Spinal cord (tissue), 10 donors: ENCODE data around the gene SLC6A7. TPM values are rescaled to one million over a fixed set of nuclear protein-coding genes. Genes with fewer than 3 reads are reported as not detected.

Experiments
- DNase-seq, 6 donors: peaks; one replicate each; pipeline versions ENCODE4 v3.0.0 to v3.0.0-alpha.2; 2013 to 2015; ENCODE audit warnings: low spot score in 6 of 6, low read depth in 4 of 6
- H3K27ac ChIP-seq: one replicate; pipeline ENCODE4 v1.5.1; 2013; ENCODE audit warnings: low read depth, low read length, control low read depth
- H3K27me3 ChIP-seq: one replicate; pipeline ENCODE4 v1.6.1; 2013; ENCODE audit warnings: low read length; ENCODE audit not compliant: control insufficient read depth, insufficient read depth
- H3K36me3 ChIP-seq: one replicate; pipeline ENCODE4 v1.6.1; 2013; ENCODE audit warnings: low read length; ENCODE audit not compliant: control insufficient read depth, insufficient read depth
- H3K4me1 ChIP-seq: one replicate; pipeline ENCODE4 v1.6.1; 2013; ENCODE audit warnings: low read length; ENCODE audit not compliant: control insufficient read depth, insufficient read depth
- H3K4me3 ChIP-seq: one replicate; pipeline ENCODE4 v1.5.1; 2013; ENCODE audit warnings: low read depth, low read length, control low read depth
- H3K9me3 ChIP-seq: one replicate; pipeline ENCODE4 v1.6.1; 2013; ENCODE audit warnings: low read length; ENCODE audit not compliant: control insufficient read depth, insufficient read depth
- WGBS: methylation state at CpG from one replicate; pipeline ENCODE4 v1.1.5; 2013; ENCODE audit warnings: missing lambda C conversion rate; ENCODE audit not compliant: insufficient coverage; 5-methylcytosine and 5-hydroxymethylcytosine counted together
- polyA plus RNA-seq, 2 donors: library from polyadenylated mRNA; unstranded; fragments of 120-200 nt; gene quantifications; one replicate each; pipeline ENCODE4 v1.2.1, GENCODE V29; 2013; ENCODE audit not compliant: insufficient read length in 2 of 2
- total RNA-seq, 2 donors: library from RNA; depleted of rRNA in 1 of 2; stranded (reverse); fragments of 120-200 nt in 1 of 2; fragments of >200 nt in 1 of 2; gene quantifications; one replicate each; pipeline versions ENCODE4 v1.2.3 to v1.2.4, GENCODE V29; 2013 to 2014
- donor health status: healthy.

SLC6A7 gene
- total and polyA plus RNA-seq, 4 donors = 4.4 to 33.1 (median 17.2) TPM

GRCh38 chr5:150234576-150235499, 45.0 kb downstream of the SLC6A7 start:
- 86% methylated on average over 4 of the region's 5 CpGs for WGBS
- Histone ChIP-seq H3K9me3 (no peaks in the 10 kb centered on the region), H3K4me3 (no peak overlapping the region), H3K27ac (no peak overlapping the region), H3K4me1 (peaks cover 8% of the 10 kb centered on the region), H3K36me3 (peaks cover 34% of the 10 kb centered on the region), H3K27me3 (no peaks in the 10 kb centered on the region)
- DNase-seq = no peak

DNA sequence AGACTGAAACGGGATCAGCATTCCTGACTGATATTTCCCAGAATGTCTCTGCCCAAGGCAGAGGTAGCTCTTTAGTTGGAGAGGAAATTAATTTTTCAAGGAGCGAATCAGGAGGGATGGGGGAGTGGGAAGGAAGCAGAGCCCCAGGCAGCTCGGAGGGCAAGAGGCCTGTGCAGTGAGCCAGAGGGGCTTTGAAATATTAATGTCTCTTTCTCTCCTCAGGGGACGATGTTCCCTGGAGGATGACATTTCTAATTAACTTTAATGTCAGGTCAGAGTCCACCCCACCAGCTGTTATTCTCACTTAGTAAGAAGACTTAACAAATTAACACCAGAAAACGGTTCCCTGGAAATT, 45.6 kb downstream of the SLC6A7 start:
- Histone ChIP-seq H3K27me3 (no peaks in the 10 kb centered on the region), H3K9me3 (no peaks in the 10 kb centered on the region), H3K4me3 (no peak overlapping the region), H3K36me3 (peaks cover 33% of the 10 kb centered on the region), H3K4me1 (peaks cover 8% of the 10 kb centered on the region), H3K27ac (no peak overlapping the region)
- 61% methylated on average over 2 of the region's 5 CpGs for WGBS
- DNase-seq = peak in 1 of 6 donors; percentile 74

DNA sequence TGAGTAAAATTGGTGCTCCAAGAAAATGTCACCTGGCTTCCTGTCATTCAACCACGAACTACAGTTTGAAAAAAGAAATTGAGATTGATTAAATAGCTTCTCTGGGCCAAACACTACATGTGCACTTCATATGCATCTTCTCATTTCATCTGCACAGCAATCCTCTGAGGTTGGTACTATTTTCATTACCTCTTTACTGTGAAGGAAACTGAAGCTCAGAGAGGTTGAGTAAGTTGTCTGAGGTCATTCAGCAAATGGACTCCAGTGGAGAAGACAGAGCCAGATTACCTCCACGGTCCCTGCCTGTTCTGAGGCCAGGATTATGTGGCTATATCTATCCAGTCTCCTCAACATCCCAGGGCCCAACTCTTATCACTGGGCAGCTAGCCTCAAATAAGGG, 46.5 kb downstream of the SLC6A7 start:
- H3K27me3 ChIP-seq = no peaks in the 10 kb centered on the region
- H3K4me3 ChIP-seq = no peak overlapping the region
- DNase-seq = no peak
- peaks cover 34% of the 10 kb centered on the region for H3K36me3 ChIP-seq
- H3K27ac ChIP-seq = no peak overlapping the region
- no peaks in the 10 kb centered on the region for H3K9me3 ChIP-seq
- WGBS = 80% methylated on average over 1 of the region's 2 CpGs
- peaks cover 9% of the 10 kb centered on the region for H3K4me1 ChIP-seq

GRCh38 chr5:150236981-150237754, 47.3 kb downstream of the SLC6A7 start:
- no peak overlapping the region for H3K27ac ChIP-seq
- no peaks in the 10 kb centered on the region for H3K27me3 ChIP-seq
- peaks cover 39% of the 10 kb centered on the region for H3K36me3 ChIP-seq

DNA sequence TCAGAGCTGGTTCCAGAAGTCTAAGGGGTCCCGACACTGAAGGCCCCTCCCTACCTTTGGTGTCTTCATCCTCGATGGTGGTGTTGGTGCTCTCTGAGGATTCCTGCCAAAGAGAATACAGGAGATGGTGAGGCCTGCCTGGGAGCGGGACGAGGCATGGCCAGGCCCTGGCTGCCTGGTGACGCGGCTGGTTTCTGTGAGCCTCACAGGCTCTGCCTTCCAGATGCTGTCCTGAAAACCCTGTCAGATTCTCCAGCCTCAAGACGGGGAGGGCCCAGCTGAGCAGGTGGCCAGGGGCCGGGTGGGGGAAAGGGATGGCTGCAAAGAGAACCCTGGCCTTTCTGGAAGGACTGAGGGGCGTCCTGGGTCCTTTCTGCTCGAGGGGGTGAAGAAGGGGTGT, 48.8 kb downstream of the SLC6A7 start:
- Histone ChIP-seq H3K27ac (no peak overlapping the region), H3K27me3 (no peaks in the 10 kb centered on the region), H3K4me3 (no peak overlapping the region), H3K36me3 (peaks cover 32% of the 10 kb centered on the region), H3K9me3 (no peaks in the 10 kb centered on the region), H3K4me1 (peaks cover 16% of the 10 kb centered on the region)
- WGBS = 87% methylated on average over 10 of the region's 10 CpGs
- no peak for DNase-seq

More at GRCh38 chr5:150236981-150237754, 47.3 kb downstream of the SLC6A7 start:
- Histone ChIP-seq H3K4me1 (peaks cover 16% of the 10 kb centered on the region), H3K9me3 (no peaks in the 10 kb centered on the region), H3K4me3 (no peak overlapping the region)
- WGBS = 95% methylated on average over 11 of the region's 15 CpGs
- no peak for DNase-seq

- WGBS = 93% methylated on average over 17 of the region's 21 CpGs
- Histone ChIP-seq H3K9me3 (no peaks in the 10 kb centered on the region), H3K27ac (no peak overlapping the region), H3K27me3 (no peaks in the 10 kb centered on the region), H3K4me1 (peaks cover 18% of the 10 kb centered on the region), H3K4me3 (no peak overlapping the region), H3K36me3 (peaks cover 30% of the 10 kb centered on the region)
- no peak for DNase-seq
Observed at GRCh38 chr5:150239099-150239793, 49.4 kb downstream of the SLC6A7 start.

GRCh38 chr5:150239794-150240122, 49.9 kb downstream of the SLC6A7 start:
- peaks cover 22% of the 10 kb centered on the region for H3K4me1 ChIP-seq
- H3K4me3 ChIP-seq = no peak overlapping the region
- DNase-seq = no peak
- H3K9me3 ChIP-seq = no peaks in the 10 kb centered on the region
- 90% methylated on average over 7 of the region's 7 CpGs for WGBS
- H3K36me3 ChIP-seq = peaks cover 35% of the 10 kb centered on the region
- H3K27me3 ChIP-seq = no peaks in the 10 kb centered on the region
- H3K27ac ChIP-seq = no peak overlapping the region

DNA sequence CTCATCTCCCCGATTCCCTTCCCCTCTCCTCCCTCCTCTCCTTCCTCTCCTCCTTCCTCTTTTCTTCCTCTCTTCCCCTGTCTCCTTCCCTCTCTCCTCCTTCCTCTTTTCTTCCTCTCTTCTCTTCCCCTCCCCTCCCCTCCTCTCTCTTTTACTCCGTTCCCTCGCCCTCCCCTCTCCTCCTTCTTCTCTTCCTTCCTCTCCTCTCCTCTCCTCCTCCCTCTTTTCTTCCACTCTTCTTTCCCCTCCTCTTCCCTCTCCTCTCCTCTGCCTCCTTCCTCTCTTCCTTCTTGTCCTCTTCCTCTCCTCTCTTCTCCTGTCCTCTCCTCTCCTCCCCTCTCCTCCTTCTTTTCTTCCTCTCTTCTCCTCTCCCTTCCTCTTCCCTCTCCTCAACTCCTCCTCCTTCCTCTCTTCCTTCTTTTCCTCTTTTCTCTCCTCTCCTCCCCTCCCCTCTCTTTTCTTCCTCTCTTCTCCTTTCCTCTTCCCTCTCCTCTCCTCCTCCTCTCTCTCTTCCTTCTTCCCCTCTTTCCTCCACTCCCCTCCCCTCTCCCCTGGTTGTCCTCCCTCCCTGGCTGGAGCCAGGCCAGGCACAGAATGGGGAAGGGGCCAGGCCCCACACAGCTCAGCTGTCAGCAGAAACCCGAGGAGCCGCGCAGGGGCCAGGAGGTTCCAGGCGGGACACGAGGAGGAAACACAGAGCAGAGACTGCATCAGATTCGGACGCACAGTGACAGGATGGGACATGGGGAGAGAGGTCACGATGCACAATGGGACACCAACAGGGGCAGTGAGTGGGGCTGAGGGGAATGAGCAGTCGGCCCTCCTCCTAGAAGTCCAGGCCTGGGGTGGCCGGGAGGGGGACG, 51.7 kb downstream of the SLC6A7 start:
- WGBS = 29% methylated on average over 12 of the region's 14 CpGs
- peak in 1 of 6 donors; percentile 37 for DNase-seq
- peaks cover 18% of the 10 kb centered on the region for H3K4me1 ChIP-seq
- H3K36me3 ChIP-seq = peaks cover 48% of the 10 kb centered on the region
- no peak overlapping the region for H3K27ac ChIP-seq
- no peaks in the 10 kb centered on the region for H3K27me3 ChIP-seq
- H3K9me3 ChIP-seq = no peaks in the 10 kb centered on the region
- H3K4me3 ChIP-seq = no peak overlapping the region
